Measurements from ENCODE around the gene KDM2B.
"Not testable (repeated sequence)": the region's sequence is repeated elsewhere in the genome, so short reads cannot be mapped to it uniquely, and the experiment has no call there.

KDM2B gene

GRCh38 chr12:121504505-121504904, 76.3 kb downstream of the KDM2B start:
- no peaks in the 10 kb centered on the region for H3K27me3 Mint-ChIP-seq (ENCODE audit: low read depth)
- DNase-seq (ENCODE audit: low spot score) = no peak
- H3K27ac Mint-ChIP-seq = no peak overlapping the region
- H3K4me1 Mint-ChIP-seq (ENCODE audit: low read depth) = peaks cover 2% of the 10 kb centered on the region
- no peak overlapping the region for H3K4me3 Mint-ChIP-seq
- no peaks in the 10 kb centered on the region for H3K9me3 Mint-ChIP-seq
- peaks cover 2% of the 10 kb centered on the region for H3K36me3 Mint-ChIP-seq (ENCODE audit: low read depth)

- no peaks in the 10 kb centered on the region for H3K9me3 Mint-ChIP-seq
- H3K4me1 Mint-ChIP-seq (ENCODE audit: low read depth) = peaks cover 2% of the 10 kb centered on the region
- peaks cover 2% of the 10 kb centered on the region for H3K36me3 Mint-ChIP-seq (ENCODE audit: low read depth)
- no peak for DNase-seq (ENCODE audit: low spot score)
- H3K27me3 Mint-ChIP-seq (ENCODE audit: low read depth) = no peaks in the 10 kb centered on the region
- H3K4me3 Mint-ChIP-seq = no peak overlapping the region
- H3K27ac Mint-ChIP-seq = no peak overlapping the region
Observed at GRCh38 chr12:121503395-121503794, 77.4 kb downstream of the KDM2B start.

GRCh38 chr12:121501946-121502345, 78.9 kb downstream of the KDM2B start:
- H3K27me3 Mint-ChIP-seq (ENCODE audit: low read depth) = no peaks in the 10 kb centered on the region
- H3K4me3 Mint-ChIP-seq = no peak overlapping the region
- H3K9me3 Mint-ChIP-seq = no peaks in the 10 kb centered on the region
- H3K4me1 Mint-ChIP-seq (ENCODE audit: low read depth) = peaks cover 4% of the 10 kb centered on the region
- H3K36me3 Mint-ChIP-seq (ENCODE audit: low read depth) = peaks cover 3% of the 10 kb centered on the region
- no peak for DNase-seq (ENCODE audit: low spot score)
- no peak overlapping the region for H3K27ac Mint-ChIP-seq

GRCh38 chr12:121499929-121500793, 80.7 kb downstream of the KDM2B start:
- peaks cover 8% of the 10 kb centered on the region for H3K4me1 Mint-ChIP-seq (ENCODE audit: low read depth)
- H3K27ac Mint-ChIP-seq = no peak overlapping the region
- H3K4me3 Mint-ChIP-seq = no peak overlapping the region
- H3K36me3 Mint-ChIP-seq (ENCODE audit: low read depth) = peaks cover 7% of the 10 kb centered on the region
- H3K27me3 Mint-ChIP-seq (ENCODE audit: low read depth) = no peaks in the 10 kb centered on the region
- peak; percentile 51 for DNase-seq (ENCODE audit: low spot score)
- H3K9me3 Mint-ChIP-seq = no peaks in the 10 kb centered on the region

GRCh38 chr12:121495746-121496145, 85.1 kb downstream of the KDM2B start:
- no peak for DNase-seq (ENCODE audit: low spot score)
- no peak overlapping the region for H3K4me3 Mint-ChIP-seq
- H3K4me1 Mint-ChIP-seq (ENCODE audit: low read depth) = peaks cover 11% of the 10 kb centered on the region
- peaks cover 13% of the 10 kb centered on the region for H3K36me3 Mint-ChIP-seq (ENCODE audit: low read depth)
- H3K27me3 Mint-ChIP-seq (ENCODE audit: low read depth) = no peaks in the 10 kb centered on the region
- H3K27ac Mint-ChIP-seq = no peak overlapping the region
- no peaks in the 10 kb centered on the region for H3K9me3 Mint-ChIP-seq

GRCh38 chr12:121494093-121494787, 86.6 kb downstream of the KDM2B start:
- no peak overlapping the region for H3K4me3 Mint-ChIP-seq
- peaks cover 17% of the 10 kb centered on the region for H3K36me3 Mint-ChIP-seq (ENCODE audit: low read depth)
- no peaks in the 10 kb centered on the region for H3K9me3 Mint-ChIP-seq
- H3K27me3 Mint-ChIP-seq (ENCODE audit: low read depth) = no peaks in the 10 kb centered on the region
- H3K27ac Mint-ChIP-seq = no peak overlapping the region
- peak; percentile 25 for DNase-seq (ENCODE audit: low spot score)
- peaks cover 9% of the 10 kb centered on the region for H3K4me1 Mint-ChIP-seq (ENCODE audit: low read depth)

- no peaks in the 10 kb centered on the region for H3K9me3 Mint-ChIP-seq
- H3K4me3 Mint-ChIP-seq = no peak overlapping the region
- H3K27me3 Mint-ChIP-seq (ENCODE audit: low read depth) = no peaks in the 10 kb centered on the region
- peaks cover 3% of the 10 kb centered on the region for H3K4me1 Mint-ChIP-seq (ENCODE audit: low read depth)
- H3K36me3 Mint-ChIP-seq (ENCODE audit: low read depth) = peaks cover 13% of the 10 kb centered on the region
- DNase-seq (ENCODE audit: low spot score) = no peak
- no peak overlapping the region for H3K27ac Mint-ChIP-seq
Observed at GRCh38 chr12:121490401-121491281, 90.2 kb downstream of the KDM2B start.

- DNase-seq (ENCODE audit: low spot score) = no peak
- Mint-ChIP-seq H3K27ac (no peak overlapping the region), H3K36me3 (ENCODE audit: low read depth) (peaks cover 12% of the 10 kb centered on the region), H3K4me3 (no peak overlapping the region), H3K4me1 (ENCODE audit: low read depth) (peaks cover 3% of the 10 kb centered on the region), H3K27me3 (ENCODE audit: low read depth) (no peaks in the 10 kb centered on the region), H3K9me3 (no peaks in the 10 kb centered on the region)
Observed at GRCh38 chr12:121489874-121490273, 90.9 kb downstream of the KDM2B start.

GRCh38 chr12:121484967-121485366, 95.9 kb downstream of the KDM2B start:
- no peaks in the 10 kb centered on the region for H3K4me1 Mint-ChIP-seq (ENCODE audit: low read depth)
- no peak overlapping the region for H3K4me3 Mint-ChIP-seq

GRCh38 chr12:121484564-121484963, 96.3 kb downstream of the KDM2B start:
- H3K9me3 Mint-ChIP-seq; H3K4me1 Mint-ChIP-seq (ENCODE audit: low read depth); H3K27me3 Mint-ChIP-seq (ENCODE audit: low read depth); H3K27ac Mint-ChIP-seq; H3K4me3 Mint-ChIP-seq; DNase-seq (ENCODE audit: low spot score); H3K36me3 Mint-ChIP-seq (ENCODE audit: low read depth): not testable (repeated sequence)

More at GRCh38 chr12:121484967-121485366, 95.9 kb downstream of the KDM2B start:
- no peak overlapping the region for H3K27ac Mint-ChIP-seq
- no peaks in the 10 kb centered on the region for H3K9me3 Mint-ChIP-seq
- no peak for DNase-seq (ENCODE audit: low spot score)
- no peaks in the 10 kb centered on the region for H3K36me3 Mint-ChIP-seq (ENCODE audit: low read depth)
- no peaks in the 10 kb centered on the region for H3K27me3 Mint-ChIP-seq (ENCODE audit: low read depth)

GRCh38 chr12:121483949-121484348, 96.9 kb downstream of the KDM2B start:
- no peak for DNase-seq (ENCODE audit: low spot score)

GRCh38 chr12:121476477-121476876, 104.3 kb downstream of the KDM2B start:
- H3K4me3 Mint-ChIP-seq = no peak overlapping the region
- no peak overlapping the region for H3K27ac Mint-ChIP-seq
- no peaks in the 10 kb centered on the region for H3K27me3 Mint-ChIP-seq (ENCODE audit: low read depth)
- DNase-seq (ENCODE audit: low spot score) = no peak
- H3K9me3 Mint-ChIP-seq = no peaks in the 10 kb centered on the region
- no peaks in the 10 kb centered on the region for H3K36me3 Mint-ChIP-seq (ENCODE audit: low read depth)
- H3K4me1 Mint-ChIP-seq (ENCODE audit: low read depth) = no peaks in the 10 kb centered on the region

More at GRCh38 chr12:121483949-121484348, 96.9 kb downstream of the KDM2B start:
- no peak overlapping the region for H3K4me3 Mint-ChIP-seq
- H3K9me3 Mint-ChIP-seq = no peaks in the 10 kb centered on the region
- no peaks in the 10 kb centered on the region for H3K27me3 Mint-ChIP-seq (ENCODE audit: low read depth)
- H3K4me1 Mint-ChIP-seq (ENCODE audit: low read depth) = no peaks in the 10 kb centered on the region
- H3K36me3 Mint-ChIP-seq (ENCODE audit: low read depth) = no peaks in the 10 kb centered on the region
- H3K27ac Mint-ChIP-seq = no peak overlapping the region

- Mint-ChIP-seq H3K36me3 (ENCODE audit: low read depth) (no peaks in the 10 kb centered on the region), H3K27me3 (ENCODE audit: low read depth) (no peaks in the 10 kb centered on the region), H3K27ac (no peak overlapping the region), H3K9me3 (no peaks in the 10 kb centered on the region), H3K4me3 (no peak overlapping the region), H3K4me1 (ENCODE audit: low read depth) (no peaks in the 10 kb centered on the region)
- no peak for DNase-seq (ENCODE audit: low spot score)
Observed at GRCh38 chr12:121475279-121475678, 105.5 kb downstream of the KDM2B start.

Data from T-helper 2 cell treated with Interferon-gamma antibody and Interleukin-4, amounts not matched to agents 5 μg/mL and 100 μg/mL, for 36 hours (primary cell).